Psoas muscle (tissue), 8 donors: ENCODE measurements around the gene LTBP1. TPM values are rescaled to one million over a fixed set of nuclear protein-coding genes. Genes with fewer than 3 reads are reported as not detected.
"Not testable (repeated sequence)": the region's sequence is repeated elsewhere in the genome, so short reads cannot be mapped to it uniquely, and the experiment has no call there.

Experiments
- ATAC-seq, 4 donors: fragments of 200-7000 bp; cut with Tn5 transposase; one replicate each; pipeline ENCODE4 v1.9.1; 2020; ENCODE audit warnings: moderate library complexity in 3 of 4, mild to moderate bottlenecking in 2 of 4
- DNase-seq, 2 donors: peaks; one replicate each; pipeline ENCODE4 v3.0.0-alpha.2; 2020
- H3K27ac ChIP-seq: fragments of 200-600 bp; one replicate; pipeline ENCODE4 v1.8.0; 2022
- H3K27me3 ChIP-seq, 3 donors: fragments of 200-600 bp in 1 of 3; one replicate each; pipeline versions ENCODE4 v1.6.1 to v1.8.0; 2013 to 2022; ENCODE audit warnings: low read length in 2 of 3, mild to moderate bottlenecking in 2 of 3, moderate library complexity in 1 of 3; ENCODE audit not compliant: insufficient read depth in 3 of 3
- H3K36me3 ChIP-seq, 2 donors: fragments of 200-600 bp in 1 of 2; one replicate each; pipeline versions ENCODE4 v1.6.1 to v1.8.0; 2013 to 2022; ENCODE audit warnings: low read depth in 1 of 2, mild to moderate bottlenecking in 1 of 2, moderate library complexity in 1 of 2; ENCODE audit not compliant: insufficient read depth in 1 of 2
- H3K4me1 ChIP-seq: fragments of 200-600 bp; one replicate; pipeline ENCODE4 v1.8.0; 2022
- H3K4me3 ChIP-seq: fragments of 200-600 bp; one replicate; pipeline ENCODE4 v1.8.0; 2022; ENCODE audit warnings: mild to moderate bottlenecking
- H3K9me3 ChIP-seq: fragments of 200-600 bp; one replicate; pipeline ENCODE4 v1.8.0; 2022
- WGBS, 3 donors: extraction: QIAGEN DNeasy Blood & Tissue Kit; methylation state at CpG; one replicate each; pipeline versions ENCODE4 v1.1.6 to v1.1.7; 2013; 5-methylcytosine and 5-hydroxymethylcytosine counted together
- intact Hi-C, 2 donors: fragments of 100-400 bp; cut with DNase I; formaldehyde crosslinking; loops; one replicate each; pipeline versions ENCODE4 v1.11.0 to v1.14.2; 2022
- polyA plus RNA-seq, 3 donors: library from polyadenylated mRNA; stranded (reverse); fragments of 200-250 nt; gene quantifications; one replicate each; pipeline ENCODE4 v1.2.3, GENCODE V29; 2013
- total RNA-seq, 4 donors: library from RNA; stranded (reverse); fragmentation: NEBNext Ultra II Directional in 2 of 4; extraction: Animal tissue kit (Norgen Biotek cat#: 25700) in 2 of 4; gene quantifications; one replicate each; pipeline versions ENCODE4 v1.2.1 to v1.2.4, GENCODE V29; 2021 to 2023
- TF ChIP-seq, protein P1 (sequence below): fragments of 200-600 bp; IDR thresholded peaks from one replicate; pipeline ENCODE4 v1.8.0; 2022; ENCODE audit warnings: antibody characterized with exemption
- donor health status: healthy with polysubstance abuse.
- donor health status: DM: no; HTN: no; CAD: no; lungs with moderate emphysema.
- donor health status: Bipolar disorder and iron deficiency.
- donor health status: healthy.
- donor health status: DM: yes; HTN: yes; CAD: no.
- donor health status: DM: no; HTN: no; CAD: no.
- donor health status: DM: no; HTN: no; CAD: no.
- donor health status: DM: yes; HTN: yes; CAD: no.

LTBP1 gene
- total and polyA plus RNA-seq, 7 donors = 5.9 to 26.8 (median 9.5) TPM

DNA sequence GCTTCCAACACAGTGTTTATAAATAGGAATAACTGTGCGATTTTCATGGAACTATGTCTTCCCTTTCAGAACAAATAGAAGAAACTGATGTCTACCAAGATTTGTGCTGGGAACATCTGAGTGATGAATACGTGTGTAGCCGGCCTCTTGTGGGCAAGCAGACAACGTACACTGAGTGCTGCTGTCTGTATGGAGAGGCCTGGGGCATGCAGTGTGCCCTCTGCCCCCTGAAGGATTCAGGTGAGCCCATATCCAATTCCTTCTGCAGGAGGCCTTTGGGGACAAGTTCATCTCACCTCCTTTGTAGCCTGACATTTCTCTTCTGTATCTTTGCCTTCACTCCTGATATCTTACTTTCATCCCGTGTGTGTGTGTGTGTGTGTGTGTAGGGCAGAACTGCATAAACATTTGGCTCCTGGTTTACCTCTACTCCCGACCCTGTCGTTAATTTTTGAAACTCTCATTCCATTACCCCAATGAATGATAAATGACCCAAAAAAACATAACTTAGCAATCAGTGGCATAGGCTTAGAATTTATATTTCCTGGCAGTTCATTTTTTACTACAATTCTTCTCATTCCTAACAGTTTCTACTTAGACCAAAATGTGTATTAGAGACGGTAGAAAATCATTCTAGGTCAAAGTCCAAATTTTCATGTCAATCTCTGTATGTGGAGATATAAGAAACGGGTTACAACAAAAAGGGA, 418.7 kb downstream of the LTBP1 start:
- intact Hi-C loops = no loop called here
- TF ChIP-seq, protein P1, sequence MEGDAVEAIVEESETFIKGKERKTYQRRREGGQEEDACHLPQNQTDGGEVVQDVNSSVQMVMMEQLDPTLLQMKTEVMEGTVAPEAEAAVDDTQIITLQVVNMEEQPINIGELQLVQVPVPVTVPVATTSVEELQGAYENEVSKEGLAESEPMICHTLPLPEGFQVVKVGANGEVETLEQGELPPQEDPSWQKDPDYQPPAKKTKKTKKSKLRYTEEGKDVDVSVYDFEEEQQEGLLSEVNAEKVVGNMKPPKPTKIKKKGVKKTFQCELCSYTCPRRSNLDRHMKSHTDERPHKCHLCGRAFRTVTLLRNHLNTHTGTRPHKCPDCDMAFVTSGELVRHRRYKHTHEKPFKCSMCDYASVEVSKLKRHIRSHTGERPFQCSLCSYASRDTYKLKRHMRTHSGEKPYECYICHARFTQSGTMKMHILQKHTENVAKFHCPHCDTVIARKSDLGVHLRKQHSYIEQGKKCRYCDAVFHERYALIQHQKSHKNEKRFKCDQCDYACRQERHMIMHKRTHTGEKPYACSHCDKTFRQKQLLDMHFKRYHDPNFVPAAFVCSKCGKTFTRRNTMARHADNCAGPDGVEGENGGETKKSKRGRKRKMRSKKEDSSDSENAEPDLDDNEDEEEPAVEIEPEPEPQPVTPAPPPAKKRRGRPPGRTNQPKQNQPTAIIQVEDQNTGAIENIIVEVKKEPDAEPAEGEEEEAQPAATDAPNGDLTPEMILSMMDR = no peak
- DNase-seq (no peak), ATAC-seq (peak in 2 of 4 donors; percentile 6 to 28)
- Histone ChIP-seq H3K27ac (no peak overlapping the region), H3K9me3 (no peaks in the 10 kb centered on the region), H3K36me3 (peaks cover 2 to 10% of the 10 kb centered on the region in 2 donors), H3K4me3 (no peak overlapping the region), H3K27me3 (no peaks in the 10 kb centered on the region), H3K4me1 (no peaks in the 10 kb centered on the region)
- 62 to 76% (median 64%) methylated on average over 9 of the region's 9 CpGs for WGBS, 3 donors

DNA sequence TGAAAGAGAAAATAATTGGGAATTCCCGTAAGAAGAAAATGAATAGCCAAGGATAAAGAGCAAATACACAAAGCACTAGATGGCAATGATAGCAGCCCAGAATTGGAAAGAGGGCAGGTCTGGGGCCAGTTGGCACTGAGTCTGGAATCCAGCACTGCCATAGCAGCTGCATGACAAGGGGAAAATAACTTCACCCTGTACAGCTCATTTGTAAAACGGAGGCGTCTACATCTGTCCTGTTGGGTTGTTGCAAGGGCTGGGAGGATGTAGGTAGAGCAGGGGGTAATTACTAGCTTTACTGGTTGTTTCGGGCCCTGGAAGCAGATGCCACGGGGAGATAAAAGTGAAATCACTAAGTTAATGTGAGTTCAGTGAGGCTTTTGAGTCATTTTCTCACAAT, 419.7 kb downstream of the LTBP1 start:
- Histone ChIP-seq H3K9me3 (no peaks in the 10 kb centered on the region), H3K4me3 (no peak overlapping the region), H3K4me1 (no peaks in the 10 kb centered on the region), H3K27me3 (no peaks in the 10 kb centered on the region), H3K27ac (no peak overlapping the region), H3K36me3 (peaks cover 2 to 7% of the 10 kb centered on the region in 2 donors)
- DNase-seq (peak; percentile 25 to 71), ATAC-seq (peak; percentile 89 to 98 (median 96))
- WGBS, 3 donors = 19 to 29% (median 21%) methylated on average over 5 of the region's 5 CpGs
- intact Hi-C loops = no loop called here
- TF ChIP-seq, protein P1 = no peak

DNA sequence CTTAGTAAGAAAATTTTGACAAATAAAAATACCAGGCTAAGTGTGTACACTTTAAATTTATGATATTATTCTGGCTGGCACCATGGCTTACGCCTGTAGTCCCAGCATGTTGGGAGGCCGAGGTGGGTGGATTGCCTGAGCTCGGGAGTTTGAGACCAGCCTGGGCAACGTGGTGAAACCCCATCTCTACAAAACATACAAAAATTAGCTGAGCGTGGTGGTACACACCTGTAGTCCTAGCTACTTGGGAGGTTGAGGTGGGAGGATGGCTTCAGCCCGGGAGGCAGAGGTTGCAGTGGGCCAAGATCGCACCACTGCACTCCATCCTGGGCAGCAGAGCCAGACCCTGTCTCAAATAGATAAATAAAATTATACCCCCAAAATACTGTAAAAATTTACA, 421.8 kb downstream of the LTBP1 start:
- H3K36me3 ChIP-seq, intact Hi-C loops, H3K4me3 ChIP-seq, H3K9me3 ChIP-seq, DNase-seq, H3K27me3 ChIP-seq, ATAC-seq, H3K4me1 ChIP-seq, H3K27ac ChIP-seq: not testable (repeated sequence)
- whole genome bisulfite sequencing, 3 donors = 97 to 98% (median 98%) methylated on average over 7 of the region's 7 CpGs

DNA sequence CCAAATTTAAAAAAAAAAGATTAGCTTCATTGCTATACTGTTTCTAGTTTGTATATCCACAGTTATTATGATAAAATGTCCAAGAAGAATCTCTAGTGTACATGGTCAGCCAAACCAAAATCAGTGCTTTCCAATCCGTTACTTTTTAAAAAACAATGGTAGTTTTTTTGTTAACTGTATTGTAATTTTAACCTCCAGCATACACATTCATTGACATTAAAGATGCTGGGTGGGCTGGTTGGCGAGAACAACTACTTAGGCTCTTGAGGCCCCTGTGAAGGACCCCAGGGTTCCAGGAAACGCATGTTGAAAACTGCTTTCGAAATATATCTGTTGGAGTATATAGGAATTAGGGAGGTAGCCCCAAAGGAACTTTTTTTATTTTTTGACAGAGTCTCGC, 422.4 kb downstream of the LTBP1 start:
- DNase-seq (no peak), ATAC-seq (no peak)
- Histone ChIP-seq H3K36me3 (peaks cover 0 to 2% of the 10 kb centered on the region in 2 donors), H3K9me3 (no peaks in the 10 kb centered on the region), H3K4me3 (no peak overlapping the region), H3K4me1 (no peaks in the 10 kb centered on the region), H3K27ac (no peak overlapping the region), H3K27me3 (no peaks in the 10 kb centered on the region)
- intact Hi-C loops = no loop called here
- TF ChIP-seq, protein P1 = no peak
- 94 to 97% (median 95%) methylated on average over 5 of the region's 5 CpGs for WGBS, 3 donors

DNA sequence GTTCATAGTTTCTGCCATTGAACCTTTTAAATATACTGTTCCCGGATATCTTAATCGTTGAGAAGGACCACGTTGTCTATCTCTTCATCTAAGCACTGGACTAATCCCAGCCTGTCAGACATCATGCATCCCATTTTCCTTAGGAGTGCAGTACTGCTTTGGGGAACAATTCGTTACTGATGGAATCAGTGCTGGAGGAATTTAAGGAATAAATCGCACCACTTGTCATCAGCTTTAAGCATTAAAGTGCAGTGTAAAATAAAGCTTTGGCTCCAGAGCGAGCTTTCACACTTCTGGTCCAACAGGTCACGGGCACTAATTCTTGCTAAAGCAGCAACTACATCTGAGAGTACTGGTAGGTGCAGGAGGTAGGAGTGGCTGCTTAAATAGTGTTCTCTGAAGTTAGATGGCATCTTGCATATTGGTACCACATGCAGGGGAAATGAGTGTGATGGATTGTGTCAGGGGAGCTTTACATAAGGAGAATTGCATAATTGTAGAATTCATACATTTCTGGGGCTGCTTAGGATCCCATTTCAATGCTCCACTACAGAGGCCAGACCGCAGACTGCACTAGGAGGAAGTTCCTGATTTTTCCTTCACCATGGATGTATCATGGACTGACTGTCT, 424.0 kb downstream of the LTBP1 start:
- H3K27me3 ChIP-seq = no peaks in the 10 kb centered on the region
- H3K36me3 ChIP-seq = peaks cover 0 to 2% of the 10 kb centered on the region in 2 donors
- no peak for DNase-seq
- TF ChIP-seq, protein P1 = no peak
- no peaks in the 10 kb centered on the region for H3K9me3 ChIP-seq
- 70 to 75% (median 70%) methylated on average over 8 of the region's 8 CpGs for WGBS, 3 donors
- H3K27ac ChIP-seq = no peak overlapping the region
- no peaks in the 10 kb centered on the region for H3K4me1 ChIP-seq
- ATAC-seq = no peak
- intact Hi-C loops = loop anchor here (10.0 kb wide), 3 partner anchors 156 to 336 kb away; no protein-coding TSS in a partner anchor
- H3K4me3 ChIP-seq = no peak overlapping the region
